OCI-LY7 (cell line): ENCODE data around the gene GID4. TPM values are rescaled to one million over a fixed set of nuclear protein-coding genes. Genes with fewer than 3 reads are reported as not detected.

Source experiments
- BruUV-seq: library from RNA; stranded (reverse); fragments of 400-500 nt; replicated peaks from 2 replicates; lab custom pipeline; 2021; lab: Mats Ljungman, UMichigan
- CTCF ChIA-PET: fragments of 300-600 bp; sonication (Branson Sonifier 250); formaldehyde crosslinking; loops from one replicate; lab custom pipeline; 2022; ENCODE audit warnings: antibody characterized with exemption; ENCODE audit not compliant: unreplicated experiment; lab: Charles Lee
- POLR2A ChIA-PET: fragments of 300-600 bp; sonication (Branson Sonifier 250); formaldehyde crosslinking; loops from one replicate; lab custom pipeline; 2022; ENCODE audit warnings: antibody characterized with exemption; lab: Charles Lee
- DNase-seq: peaks from one replicate; pipeline ENCODE4 v3.0.0-alpha.2; 2015; ENCODE audit warnings: low spot score
- H2AFZ ChIP-seq: fragments of 200-600 bp; sonication (generic), shearing (Covaris generic); 2 replicates; pipeline ENCODE4 v1.6.1; 2014; ENCODE audit warnings: mild to moderate bottlenecking, antibody characterized with exemption, low read length, moderate library complexity
- H3K27ac ChIP-seq: fragments of 200-600 bp; sonication (generic); 2 replicates; pipeline ENCODE4 v1.5.1; 2014; ENCODE audit warnings: mixed run types, low read depth, mild to moderate bottlenecking, moderate library complexity, low read length, inconsistent platforms; ENCODE audit not compliant: poor library complexity, severe bottlenecking
- H3K36me3 ChIP-seq: fragments of 200-600 bp; sonication (generic); 2 replicates; pipeline ENCODE4 v1.6.1; 2014; ENCODE audit warnings: mild to moderate bottlenecking, antibody characterized with exemption, low read length, moderate library complexity, mixed read lengths; ENCODE audit not compliant: insufficient read depth
- H3K4me1 ChIP-seq: fragments of 200-600 bp; sonication (generic); 2 replicates; pipeline ENCODE4 v1.5.1; 2014; ENCODE audit warnings: mild to moderate bottlenecking, low read length; ENCODE audit not compliant: insufficient read depth, poor library complexity, severe bottlenecking
- H3K4me2 ChIP-seq: fragments of 200-600 bp; sonication (generic); 2 replicates; pipeline ENCODE4 v1.6.1; 2014; ENCODE audit warnings: mild to moderate bottlenecking, low read length
- H3K4me3 ChIP-seq: fragments of 200-600 bp; sonication (generic); 2 replicates; pipeline ENCODE4 v1.5.1; 2014; ENCODE audit warnings: mild to moderate bottlenecking, low read depth, low read length; ENCODE audit not compliant: poor library complexity, severe bottlenecking
- H3K79me2 ChIP-seq: fragments of 200-600 bp; sonication (generic); 2 replicates; pipeline ENCODE4 v1.6.1; 2016; ENCODE audit warnings: low read depth, mild to moderate bottlenecking, low read length, moderate library complexity, mixed read lengths; ENCODE audit not compliant: insufficient read depth
- H3K9me2 ChIP-seq: fragments of 200-600 bp; sonication (generic); 2 replicates; pipeline ENCODE4 v1.6.1; 2016; ENCODE audit warnings: mild to moderate bottlenecking, low read length, mixed read lengths; ENCODE audit not compliant: insufficient read depth
- H3K9me3 ChIP-seq: fragments of 200-600 bp; sonication (generic); 2 replicates; pipeline ENCODE4 v1.6.1; 2014; ENCODE audit warnings: mild to moderate bottlenecking, mixed run types, low read length, mixed read lengths
- H4K20me1 ChIP-seq: fragments of 200-600 bp; sonication (generic); 2 replicates; pipeline ENCODE4 v1.6.1; 2014; ENCODE audit warnings: mild to moderate bottlenecking, antibody characterized with exemption, low read length, moderate library complexity, mixed read lengths; ENCODE audit not compliant: insufficient read depth
- EZH2phosphoT487 ChIP-seq: fragments of 200-600 bp; sonication (generic); IDR thresholded peaks from 2 replicates; pipeline ENCODE4 v1.6.1; 2018; ENCODE audit warnings: low read depth, borderline replicate concordance, mild to moderate bottlenecking, mixed run types, antibody characterized with exemption, low read length, moderate library complexity, mixed read lengths
- intact Hi-C: fragments of 100-400 bp; cut with micrococcal nuclease; formaldehyde crosslinking; loops from one replicate; pipeline ENCODE4 v1.10.0; 2022; ENCODE audit not compliant: unreplicated experiment
- total RNA-seq, 2 experiments: library from RNA; depleted of rRNA in 1 of 2; stranded (reverse); fragments of >200 nt in 1 of 2; shearing (Covaris generic) in 1 of 2; gene quantifications; 2 replicates each; pipeline ENCODE4 v1.2.3, GENCODE V29; 2014 to 2022
- TF ChIP-seq, protein P1 (sequence below): fragments of 200-600 bp; sonication (generic); conservative IDR thresholded peaks from 2 replicates; pipeline ENCODE4 v1.5.1; 2014; ENCODE audit warnings: mild to moderate bottlenecking, antibody characterized with exemption, low read length, moderate library complexity, mixed read lengths

GID4 gene
- total RNA-seq, 2 experiments from 2014 or later: 5.1 to 11.8 TPM

DNA sequence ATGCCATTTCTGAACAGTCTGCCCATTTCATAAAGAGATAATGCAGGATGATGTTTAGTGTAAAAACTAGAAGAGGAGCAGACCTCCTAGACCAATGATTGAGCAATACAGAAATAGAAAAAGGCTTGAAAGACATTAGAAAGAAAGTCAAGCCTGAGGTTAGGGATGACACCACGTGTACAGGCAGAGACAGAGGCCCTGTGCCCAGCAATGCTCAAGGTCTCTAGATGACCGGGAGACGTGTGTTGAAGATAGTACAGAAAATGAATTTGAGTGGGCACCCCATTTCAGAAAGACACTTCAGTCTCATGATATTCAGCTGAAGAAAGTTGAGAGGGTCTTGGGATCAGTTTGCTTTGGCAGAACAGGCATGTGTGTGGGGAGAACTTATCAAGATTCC, 5.4 kb downstream of the GID4 start:
- TF ChIP-seq, protein P1, sequence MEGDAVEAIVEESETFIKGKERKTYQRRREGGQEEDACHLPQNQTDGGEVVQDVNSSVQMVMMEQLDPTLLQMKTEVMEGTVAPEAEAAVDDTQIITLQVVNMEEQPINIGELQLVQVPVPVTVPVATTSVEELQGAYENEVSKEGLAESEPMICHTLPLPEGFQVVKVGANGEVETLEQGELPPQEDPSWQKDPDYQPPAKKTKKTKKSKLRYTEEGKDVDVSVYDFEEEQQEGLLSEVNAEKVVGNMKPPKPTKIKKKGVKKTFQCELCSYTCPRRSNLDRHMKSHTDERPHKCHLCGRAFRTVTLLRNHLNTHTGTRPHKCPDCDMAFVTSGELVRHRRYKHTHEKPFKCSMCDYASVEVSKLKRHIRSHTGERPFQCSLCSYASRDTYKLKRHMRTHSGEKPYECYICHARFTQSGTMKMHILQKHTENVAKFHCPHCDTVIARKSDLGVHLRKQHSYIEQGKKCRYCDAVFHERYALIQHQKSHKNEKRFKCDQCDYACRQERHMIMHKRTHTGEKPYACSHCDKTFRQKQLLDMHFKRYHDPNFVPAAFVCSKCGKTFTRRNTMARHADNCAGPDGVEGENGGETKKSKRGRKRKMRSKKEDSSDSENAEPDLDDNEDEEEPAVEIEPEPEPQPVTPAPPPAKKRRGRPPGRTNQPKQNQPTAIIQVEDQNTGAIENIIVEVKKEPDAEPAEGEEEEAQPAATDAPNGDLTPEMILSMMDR: no peak
- TF ChIP-seq EZH2phosphoT487: no peak
- no peak overlapping the region for H3K27ac ChIP-seq
- BruUV-seq: no TSS peak
- H3K4me2 ChIP-seq: no peak overlapping the region
- no peaks in the 10 kb centered on the region for H3K9me2 ChIP-seq
- H3K4me1 ChIP-seq: peaks cover 19% of the 10 kb centered on the region
- 0 out of 2 replicates have a peak, but pooled peaks cover 6% of the 10 kb centered on the region for H4K20me1 ChIP-seq
- H2AFZ ChIP-seq: no peak overlapping the region
- peaks cover 23% of the 10 kb centered on the region for H3K36me3 ChIP-seq
- ChIA-PET CTCF (no interaction called here), POLR2A (interaction anchor here (1.6 kb wide), 1 partner anchor 12 kb away, joined by 3 read pairs; no protein-coding TSS in a partner anchor)
- no peak overlapping the region for H3K4me3 ChIP-seq
- no peaks in the 10 kb centered on the region for H3K9me3 ChIP-seq
- no peak for DNase-seq
- intact Hi-C loops: no loop called here
- peaks cover 12% of the 10 kb centered on the region; the same call in 1 of the 2 replicates for H3K79me2 ChIP-seq

DNA sequence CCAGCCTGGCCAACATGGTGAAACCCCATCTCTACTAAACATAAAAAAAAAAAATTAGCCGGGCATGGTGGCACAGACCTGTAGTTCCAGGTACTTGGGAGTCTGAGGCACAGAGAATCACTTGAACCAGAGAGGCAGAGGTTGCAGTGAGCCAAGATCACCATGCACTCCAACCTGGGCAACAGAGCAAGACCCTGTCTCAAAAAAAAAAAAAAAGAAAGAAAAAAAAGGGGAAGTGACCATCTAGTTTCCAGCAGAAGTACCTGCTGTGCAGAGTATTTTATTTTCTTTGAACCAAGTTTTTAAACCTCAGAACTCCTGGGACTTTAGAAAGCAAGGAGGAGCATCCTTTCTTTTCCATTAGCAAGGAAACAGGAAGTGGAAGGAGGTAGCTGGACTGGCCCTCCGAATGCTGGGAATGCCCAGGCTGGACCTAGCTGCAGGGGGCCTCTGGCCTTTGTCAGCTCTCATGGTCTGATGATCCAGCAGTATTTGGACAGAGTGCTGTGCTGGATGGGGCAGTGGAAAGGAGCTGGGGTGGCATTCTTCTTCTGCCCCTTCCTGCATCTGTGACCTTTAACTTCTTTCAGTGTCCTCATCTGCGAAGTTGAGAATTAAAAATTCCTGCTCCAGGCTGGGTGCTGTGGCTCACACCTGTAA, 6.6 kb downstream of the GID4 start:
- POLR2A ChIA-PET: interaction anchor here (0.7 to 1.6 kb wide), 4 partner anchors 10 to 155 kb away, joined by 3 to 5 read pairs (median 4); no protein-coding TSS in a partner anchor
- Histone ChIP-seq H3K4me1 (peaks cover 11% of the 10 kb centered on the region), H3K36me3 (peaks cover 23% of the 10 kb centered on the region), H3K9me2 (no peaks in the 10 kb centered on the region), H3K4me3 (no peak overlapping the region), H4K20me1 (0 out of 2 replicates have a peak, but pooled peaks cover 6% of the 10 kb centered on the region), H3K27ac (no peak overlapping the region), H3K9me3 (no peaks in the 10 kb centered on the region), H3K4me2 (no peak overlapping the region), H2AFZ (no peak overlapping the region), H3K79me2 (0 out of 2 replicates have a peak, but pooled peaks cover 3% of the 10 kb centered on the region)
- intact Hi-C loops: no loop called here
- DNase-seq: peak; percentile 15
- no TSS peak for BruUV-seq
- CTCF ChIA-PET: no interaction called here
- TF ChIP-seq, protein P1: no peak
- TF ChIP-seq EZH2phosphoT487: no peak

DNA sequence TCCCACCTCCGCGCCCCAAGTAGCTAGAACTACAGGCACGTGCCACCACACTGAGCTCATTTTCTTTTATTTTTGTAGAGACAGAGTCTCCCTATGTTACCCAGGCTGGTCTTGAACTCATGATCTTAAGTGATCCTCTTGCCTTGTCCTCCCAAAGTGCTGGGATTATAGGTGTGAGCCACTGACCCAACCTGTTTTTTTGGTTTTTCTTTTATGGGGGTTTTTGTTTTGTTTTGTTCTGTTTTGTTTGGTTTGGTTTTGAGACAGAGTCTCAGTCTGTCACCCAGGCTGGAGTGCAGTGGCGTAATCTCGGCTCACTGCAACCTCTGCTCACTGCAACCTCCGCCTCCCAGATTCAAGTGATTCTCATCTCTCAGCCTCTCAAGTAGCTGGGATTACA, 16.4 kb downstream of the GID4 start:
- H3K79me2 ChIP-seq: no peaks in the 10 kb centered on the region
- BruUV-seq: no TSS peak
- H3K9me3 ChIP-seq: no peaks in the 10 kb centered on the region
- H3K4me1 ChIP-seq: peaks cover 17% of the 10 kb centered on the region
- no peaks in the 10 kb centered on the region for H4K20me1 ChIP-seq
- POLR2A ChIA-PET: no interaction called here
- H3K36me3 ChIP-seq: peaks cover 40% of the 10 kb centered on the region
- CTCF ChIA-PET: no interaction called here
- no peak for TF ChIP-seq EZH2phosphoT487
- TF ChIP-seq, protein P1: no peak
- no peak overlapping the region for H3K4me2 ChIP-seq
- no peak overlapping the region for H3K4me3 ChIP-seq
- intact Hi-C loops: no loop called here
- DNase-seq: no peak
- H2AFZ ChIP-seq: no peak overlapping the region
- H3K9me2 ChIP-seq: no peaks in the 10 kb centered on the region
- H3K27ac ChIP-seq: no peak overlapping the region
